GM04504 (cell line): ENCODE measurements around the gene SLC30A3.
"Not testable (repeated sequence)": the region's sequence is repeated elsewhere in the genome, so short reads cannot be mapped to it uniquely, and the experiment has no call there.

ENCODE experiments used
- DNase-seq: peaks from one replicate; pipeline ENCODE4 v3.0.0-alpha.2; 2012; ENCODE audit warnings: low read depth

The SLC30A3 gene

GRCh38 chr2:27284996-27285395 is 22.1 kb upstream of the SLC30A3 start:
- no peak for DNase-seq

- DNase-seq, result no peak
Observed at GRCh38 chr2:27282892-27283291, 20.0 kb upstream of the SLC30A3 start.

GRCh38 chr2:27281855-27282559 is 19.2 kb upstream of the SLC30A3 start, which contains the start of gene TRIM54:
Gene TRIM54, plus strand, starts transcription at chr2:27282429. Its CDS starts 303 bp downstream, at chr2:27282732.
- DNase-seq, result no peak

- no peak for DNase-seq
Observed at GRCh38 chr2:27281442-27281841, 18.6 kb upstream of the SLC30A3 start.

GRCh38 chr2:27280826-27281225 is 18.0 kb upstream of the SLC30A3 start:
- no peak for DNase-seq

GRCh38 chr2:27278010-27278409 is 15.2 kb upstream of the SLC30A3 start:
- DNase-seq, result no peak

- no peak for DNase-seq
Observed at GRCh38 chr2:27275211-27276150, 12.6 kb upstream of the SLC30A3 start, which contains the start of gene DNAJC5G. Gene DNAJC5G, plus strand, starts transcription at chr2:27275433. Its CDS starts 1,296 bp downstream, at chr2:27276729.

GRCh38 chr2:27272537-27273522 is 10.0 kb upstream of the SLC30A3 start:
- not testable (repeated sequence) for DNase-seq

- no peak for DNase-seq
Observed at GRCh38 chr2:27271631-27272340, 8.9 kb upstream of the SLC30A3 start.

GRCh38 chr2:27270670-27271069 is 7.8 kb upstream of the SLC30A3 start:
- DNase-seq, result no peak

- no peak for DNase-seq
Observed at GRCh38 chr2:27270131-27270530, 7.3 kb upstream of the SLC30A3 start.

- not testable (repeated sequence) for DNase-seq
Observed at GRCh38 chr2:27268296-27268695, 5.4 kb upstream of the SLC30A3 start.

GRCh38 chr2:27265536-27265870 is 2.7 kb upstream of the SLC30A3 start:
- DNase-seq, result no peak

GRCh38 chr2:27264753-27265535 is 2.1 kb upstream of the SLC30A3 start:
- no peak for DNase-seq

GRCh38 chr2:27264253-27264752 is 1.5 kb upstream of the SLC30A3 start:
- DNase-seq, result no peak

- no peak for DNase-seq
Observed at GRCh38 chr2:27263287-27264252, 723 bp upstream of the SLC30A3 start.

- DNase-seq, result no peak
Observed at GRCh38 chr2:27261926-27262298, 935 bp downstream of the SLC30A3 start.

GRCh38 chr2:27261241-27261925 is 1.5 kb downstream of the SLC30A3 start:
- no peak for DNase-seq
